Right renal cortex interstitium (tissue), 3 donors: ENCODE data around the gene MUL1. TPM values are rescaled to one million over a fixed set of nuclear protein-coding genes. Genes with fewer than 3 reads are reported as not detected.

ENCODE experiments used
- DNase-seq, 3 donors: peaks; one replicate each; pipeline ENCODE4 v3.0.0-alpha.2; 2013; ENCODE audit warnings: low read depth in 3 of 3, low spot score in 2 of 3
- polyA plus RNA-seq, 3 donors: library from polyadenylated mRNA; unstranded; fragments of 120-200 nt; gene quantifications; one replicate each; pipeline ENCODE4 v1.2.1, GENCODE V29; 2013; ENCODE audit not compliant: insufficient read length in 3 of 3

The MUL1 gene
- 10 to 100 TPM; 33.8 to 36.4 (median 33.8) TPM for polyA plus RNA-seq

GRCh38 chr1:20507564-20508410 is at the start of gene MUL1:
Gene MUL1, minus strand, starts transcription at chr1:20508151. Its CDS starts 127 bp downstream, at chr1:20508024.
- peak in 2 of 3 donors; percentile 90 to 92 for DNase-seq

- DNase-seq = no peak
Observed at GRCh38 chr1:20555758-20556120, 47.8 kb upstream of the MUL1 start.

GRCh38 chr1:20555025-20555757 is 47.2 kb upstream of the MUL1 start:
- no peak for DNase-seq

GRCh38 chr1:20552728-20553445 is 44.9 kb upstream of the MUL1 start:
- peak in 1 of 3 donors; percentile 12 for DNase-seq

GRCh38 chr1:20551945-20552727 is 44.2 kb upstream of the MUL1 start, which contains the start of gene FAM43B:
Gene FAM43B, plus strand, starts transcription at chr1:20552573. Its CDS starts 401 bp downstream, at chr1:20552974.
- DNase-seq = peak; percentile 69 to 82 (median 79)

- DNase-seq = no peak
Observed at GRCh38 chr1:20551161-20551560, 43.2 kb upstream of the MUL1 start.

GRCh38 chr1:20546637-20547036 is 38.7 kb upstream of the MUL1 start:
- DNase-seq = no peak

GRCh38 chr1:20540281-20540680 is 32.3 kb upstream of the MUL1 start:
- no peak for DNase-seq

- no peak for DNase-seq
Observed at GRCh38 chr1:20538760-20539551, 31.0 kb upstream of the MUL1 start.

- DNase-seq = no peak
Observed at GRCh38 chr1:20538227-20538626, 30.3 kb upstream of the MUL1 start.

- DNase-seq = no peak
Observed at GRCh38 chr1:20534659-20535417, 26.9 kb upstream of the MUL1 start.

- DNase-seq = no peak
Observed at GRCh38 chr1:20533635-20534034, 25.7 kb upstream of the MUL1 start.

- no peak for DNase-seq
Observed at GRCh38 chr1:20530901-20531300, 22.9 kb upstream of the MUL1 start.

GRCh38 chr1:20530306-20530705 is 22.4 kb upstream of the MUL1 start:
- no peak for DNase-seq

- DNase-seq = no peak
Observed at GRCh38 chr1:20528221-20528620, 20.3 kb upstream of the MUL1 start.

GRCh38 chr1:20526267-20526666 is 18.3 kb upstream of the MUL1 start:
- DNase-seq = no peak

GRCh38 chr1:20521960-20522861 is 14.3 kb upstream of the MUL1 start:
- peak; percentile 76 to 80 (median 77) for DNase-seq
